ENCODE results near the gene IQGAP2.

DNA sequence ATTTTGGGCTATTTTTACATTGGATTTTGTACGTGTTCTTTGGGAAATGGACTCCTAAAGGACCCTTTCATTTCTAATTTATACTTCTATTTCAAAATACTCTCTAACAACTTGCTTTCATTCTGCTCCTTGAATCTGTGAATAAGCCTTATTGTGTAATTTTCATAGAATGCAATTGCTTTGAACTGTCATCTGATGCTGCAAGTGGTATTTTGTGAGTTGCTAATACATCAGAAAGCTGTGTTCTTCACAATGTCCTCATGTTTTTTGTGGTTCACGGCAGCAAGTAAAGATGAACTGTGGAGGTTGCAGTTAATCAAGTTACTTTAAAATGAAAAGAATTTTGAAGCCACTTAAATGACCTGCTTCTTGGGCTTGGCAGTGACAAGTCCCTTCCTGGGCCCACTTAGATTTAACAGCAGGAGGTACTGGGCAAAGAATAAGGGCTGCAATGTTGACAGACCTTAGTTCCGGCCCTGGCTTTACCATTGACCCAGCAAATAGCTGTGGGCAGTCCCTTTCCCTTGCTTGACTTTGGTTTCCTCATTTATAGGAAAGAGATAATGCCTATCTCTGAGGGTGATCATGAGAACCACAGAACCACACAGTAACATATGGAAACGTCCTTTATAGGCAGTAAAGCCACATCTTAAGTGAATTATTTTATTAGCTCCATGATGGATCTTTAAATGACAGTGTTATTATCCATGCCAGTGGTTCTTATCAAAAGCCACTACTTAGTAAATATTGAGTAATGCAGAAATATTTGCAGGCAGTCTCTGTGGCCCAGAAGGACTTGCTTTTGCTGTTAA lies 54.8 kb downstream of the IQGAP2 start:
- TF ChIP-seq, protein P1, sequence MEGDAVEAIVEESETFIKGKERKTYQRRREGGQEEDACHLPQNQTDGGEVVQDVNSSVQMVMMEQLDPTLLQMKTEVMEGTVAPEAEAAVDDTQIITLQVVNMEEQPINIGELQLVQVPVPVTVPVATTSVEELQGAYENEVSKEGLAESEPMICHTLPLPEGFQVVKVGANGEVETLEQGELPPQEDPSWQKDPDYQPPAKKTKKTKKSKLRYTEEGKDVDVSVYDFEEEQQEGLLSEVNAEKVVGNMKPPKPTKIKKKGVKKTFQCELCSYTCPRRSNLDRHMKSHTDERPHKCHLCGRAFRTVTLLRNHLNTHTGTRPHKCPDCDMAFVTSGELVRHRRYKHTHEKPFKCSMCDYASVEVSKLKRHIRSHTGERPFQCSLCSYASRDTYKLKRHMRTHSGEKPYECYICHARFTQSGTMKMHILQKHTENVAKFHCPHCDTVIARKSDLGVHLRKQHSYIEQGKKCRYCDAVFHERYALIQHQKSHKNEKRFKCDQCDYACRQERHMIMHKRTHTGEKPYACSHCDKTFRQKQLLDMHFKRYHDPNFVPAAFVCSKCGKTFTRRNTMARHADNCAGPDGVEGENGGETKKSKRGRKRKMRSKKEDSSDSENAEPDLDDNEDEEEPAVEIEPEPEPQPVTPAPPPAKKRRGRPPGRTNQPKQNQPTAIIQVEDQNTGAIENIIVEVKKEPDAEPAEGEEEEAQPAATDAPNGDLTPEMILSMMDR (IDR thresholded peaks at IDR 0.05) = no peak
- TF ChIP-seq EZH2 (IDR thresholded peaks at IDR 0.05; ENCODE audit: borderline replicate concordance, insufficient read depth, low read depth, low read length, poor library complexity, severe bottlenecking) = no peak
